CD4-positive, alpha-beta T cell treated with Interleukin-1 beta for 1 hour (primary cell): Measurements from ENCODE around the gene SLC6A17.

Source experiments
- DNase-seq, 2 donors: peaks; one replicate each; pipeline ENCODE4 v3.0.0-alpha.2; 2020 to 2022

The SLC6A17 gene

DNA sequence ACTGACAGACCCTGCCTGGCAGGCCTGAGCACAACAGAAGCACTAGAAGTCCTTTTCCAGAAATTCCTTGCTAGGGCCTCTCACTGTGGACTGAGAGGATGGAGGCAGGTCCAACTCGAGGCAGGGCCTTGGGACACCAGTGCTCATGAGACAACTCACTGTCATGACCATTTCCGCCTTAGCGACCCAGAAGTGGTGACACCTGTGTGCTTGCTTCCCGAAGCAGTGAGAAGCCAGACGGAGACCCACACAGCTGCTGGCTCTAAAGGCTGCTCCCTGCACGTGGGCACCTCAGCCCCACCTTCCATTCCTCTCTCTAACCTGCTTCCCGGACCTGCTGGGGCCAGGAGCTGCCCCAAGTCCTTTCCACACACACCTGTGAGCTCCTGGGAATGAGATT is 92.9 kb downstream of the SLC6A17 start:
- no peak for DNase-seq

DNA sequence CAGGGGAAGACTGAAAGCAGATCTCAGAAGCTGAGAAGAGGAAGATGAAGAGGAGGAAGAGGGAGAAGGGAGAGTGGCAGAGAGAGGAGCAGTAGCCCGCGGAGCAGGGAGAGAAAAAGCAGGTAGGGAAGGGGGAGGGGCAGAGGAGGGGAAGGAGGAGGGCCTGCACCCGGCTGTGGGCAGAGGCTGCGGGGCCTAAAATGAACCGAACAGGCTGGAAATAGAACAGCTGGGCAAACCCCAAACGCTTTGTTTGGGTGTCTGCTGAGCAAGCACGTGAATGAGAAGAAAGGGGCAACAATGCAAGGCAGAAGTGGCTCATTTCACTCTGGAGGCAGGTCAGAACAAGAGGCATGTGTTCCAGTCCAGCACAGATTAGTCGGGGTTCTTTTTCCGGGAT is 93.3 kb downstream of the SLC6A17 start:
- DNase-seq, result peak in 1 of 2 donors; percentile 19

DNA sequence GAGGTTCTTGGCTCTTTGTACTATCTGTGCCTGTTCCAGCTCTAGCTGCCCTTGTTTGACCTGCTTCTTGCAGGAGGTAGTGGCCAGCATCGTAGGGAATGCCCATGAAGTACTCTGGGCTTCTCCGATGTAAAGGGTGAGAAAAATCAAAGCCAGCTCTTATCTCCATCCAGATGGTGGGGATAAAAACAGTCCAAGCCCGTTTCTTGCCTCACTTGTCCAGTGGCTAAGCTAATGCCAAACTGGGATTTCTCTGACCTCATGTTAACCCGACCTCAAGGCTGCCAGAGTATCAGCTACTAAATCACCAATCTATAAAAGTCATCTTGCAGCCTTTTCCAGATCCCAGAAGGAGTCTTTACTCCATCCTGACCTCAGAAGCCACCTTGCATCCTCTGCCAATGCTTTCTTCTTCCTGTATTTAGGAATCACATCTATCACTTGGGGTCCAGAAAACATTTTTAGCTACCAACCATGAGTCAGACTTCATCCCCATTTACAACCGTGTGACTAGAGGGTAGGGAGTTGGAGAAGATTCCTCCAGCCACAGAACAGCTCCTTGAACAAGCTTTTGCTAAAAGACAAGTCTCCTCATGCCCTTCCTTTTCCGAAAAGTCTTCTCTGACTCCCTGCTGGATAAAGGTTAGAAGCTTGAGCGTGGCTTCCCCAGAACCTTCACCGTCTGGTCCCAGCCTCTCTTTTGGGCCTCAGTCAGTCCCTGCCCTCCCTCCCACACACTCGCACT is 95.8 kb downstream of the SLC6A17 start:
- DNase-seq, result no peak

DNA sequence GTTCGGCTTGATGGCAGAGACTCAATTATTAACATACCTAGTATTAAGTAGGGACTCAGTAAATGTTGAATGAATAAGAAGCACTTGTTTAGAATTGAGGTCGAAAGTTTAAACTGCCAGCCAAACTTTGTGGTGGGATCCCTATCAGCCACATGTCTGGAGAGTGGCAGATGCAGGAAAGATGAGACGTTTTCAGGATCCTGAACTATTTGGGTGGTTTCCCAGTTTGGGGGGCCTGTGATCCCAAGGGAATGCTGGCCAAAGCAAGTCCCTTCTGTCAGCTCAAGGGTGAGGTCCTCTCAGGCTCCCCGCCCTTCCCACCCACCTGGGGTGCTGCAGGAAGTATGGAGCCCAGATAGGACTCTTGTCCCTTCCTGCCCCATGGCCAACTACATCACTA is 98.5 kb downstream of the SLC6A17 start:
- no peak for DNase-seq

DNA sequence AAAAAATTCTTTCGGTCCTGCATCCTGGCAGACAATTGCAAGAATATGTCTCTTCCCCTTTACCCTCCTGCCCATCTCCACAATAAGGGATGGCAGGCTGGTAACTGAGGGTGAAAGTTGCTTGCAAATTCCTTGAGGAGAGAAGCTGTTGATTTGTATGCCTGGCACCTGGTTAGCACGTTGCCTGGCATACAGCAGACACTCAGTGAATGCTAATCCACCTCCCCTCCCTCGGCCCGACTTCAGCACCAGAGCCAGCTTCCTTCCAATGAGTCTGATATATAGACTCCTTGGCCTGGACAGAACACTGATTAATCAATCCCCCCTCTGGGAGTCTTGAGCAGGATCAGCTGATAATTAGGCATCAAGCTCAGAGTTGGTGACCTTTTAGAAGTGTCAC is 99.0 kb downstream of the SLC6A17 start:
- no peak for DNase-seq

DNA sequence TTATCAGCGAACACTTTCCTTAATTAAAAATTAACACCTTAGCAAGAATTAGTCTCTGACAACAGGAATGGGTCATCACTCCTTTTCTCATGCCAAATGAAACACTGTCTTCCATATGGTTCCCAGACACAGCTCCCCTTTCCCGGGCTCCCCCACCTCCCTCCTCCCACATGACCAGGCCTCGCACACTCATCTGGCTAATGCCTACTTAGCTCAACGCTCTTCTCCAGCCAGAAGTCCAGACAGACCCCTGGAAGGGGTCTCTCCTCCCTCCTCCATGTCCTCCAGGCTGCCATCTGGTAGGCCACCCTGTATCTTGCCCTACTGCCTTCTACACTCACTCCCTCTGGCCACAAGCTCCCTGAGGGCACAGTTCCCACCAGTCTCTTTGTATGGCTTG is 99.7 kb downstream of the SLC6A17 start:
- DNase-seq, result no peak

DNA sequence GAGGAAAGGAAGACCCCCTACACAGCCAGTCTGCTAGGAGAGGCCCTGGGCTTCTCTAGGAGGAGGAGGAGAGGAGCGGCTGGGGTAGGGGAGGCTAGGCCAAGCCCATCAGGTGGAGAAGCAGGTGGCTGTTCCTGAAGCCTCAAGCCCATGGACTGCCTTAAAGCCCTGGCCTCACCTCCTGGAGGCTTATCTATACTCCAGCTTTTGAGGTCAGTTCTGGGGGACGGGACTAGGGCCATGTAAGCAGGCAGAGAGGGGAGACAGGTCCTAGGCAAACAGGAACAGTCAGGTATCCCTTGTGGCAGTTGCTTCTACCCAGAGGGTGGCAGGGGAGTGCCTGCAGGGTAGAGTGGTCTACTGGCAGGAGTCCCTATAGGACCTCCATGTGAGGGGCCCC is 100.5 kb downstream of the SLC6A17 start:
- DNase-seq, result no peak
